ENCODE data around the gene LBHD2. TPM values are rescaled to one million over a fixed set of nuclear protein-coding genes. Genes with fewer than 3 reads are reported as not detected.
A peak's percentile ranks its signal among the peaks of the same experiment; 100 is the strongest.

The LBHD2 gene
- total RNA-seq, 1 donor from 2014 or later = not detected

DNA sequence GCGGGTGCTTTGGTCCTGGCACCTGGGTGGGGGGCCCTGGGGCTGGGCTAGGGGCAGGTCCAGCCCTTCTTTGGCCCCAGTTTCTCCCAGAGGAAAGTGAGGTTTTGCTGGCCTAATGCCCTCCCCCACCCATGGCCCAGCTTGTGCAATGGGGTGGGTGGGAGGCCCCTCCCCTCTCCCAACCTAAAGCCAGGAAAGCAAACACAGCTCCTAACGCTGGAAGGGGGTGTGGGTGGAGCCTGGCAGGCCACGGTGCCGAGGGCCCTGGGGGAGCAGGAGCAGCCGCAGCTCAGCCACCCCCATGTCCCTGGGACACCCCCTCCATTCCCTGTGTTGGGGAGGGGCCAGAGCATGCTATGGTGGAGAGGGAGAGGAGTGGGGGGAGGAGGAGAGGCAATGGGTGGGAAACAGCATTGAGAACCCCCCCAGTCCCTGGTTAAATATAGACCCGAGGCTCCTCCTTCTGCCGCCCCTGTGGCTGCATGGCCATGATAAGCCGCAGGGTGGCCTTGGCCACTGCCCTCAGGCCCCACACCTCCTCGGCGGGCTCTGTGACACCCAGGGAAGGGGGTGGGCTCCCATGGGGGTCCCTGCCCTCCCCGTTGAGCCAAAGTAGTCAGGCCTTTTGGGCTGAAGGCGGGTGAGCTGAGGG is 15.2 kb downstream of the LBHD2 start:
- Histone ChIP-seq H3K27me3 (peaks cover 21% of the 10 kb centered on the region), H3K4me3 (no peak overlapping the region), H3K36me3 (no peaks in the 10 kb centered on the region), H3K4me1 (peaks cover 3 to 7% of the 10 kb centered on the region in 2 donors), H3K27ac (no peak overlapping the region), H3K9me3 (no peaks in the 10 kb centered on the region)
- TF ChIP-seq, protein P1, sequence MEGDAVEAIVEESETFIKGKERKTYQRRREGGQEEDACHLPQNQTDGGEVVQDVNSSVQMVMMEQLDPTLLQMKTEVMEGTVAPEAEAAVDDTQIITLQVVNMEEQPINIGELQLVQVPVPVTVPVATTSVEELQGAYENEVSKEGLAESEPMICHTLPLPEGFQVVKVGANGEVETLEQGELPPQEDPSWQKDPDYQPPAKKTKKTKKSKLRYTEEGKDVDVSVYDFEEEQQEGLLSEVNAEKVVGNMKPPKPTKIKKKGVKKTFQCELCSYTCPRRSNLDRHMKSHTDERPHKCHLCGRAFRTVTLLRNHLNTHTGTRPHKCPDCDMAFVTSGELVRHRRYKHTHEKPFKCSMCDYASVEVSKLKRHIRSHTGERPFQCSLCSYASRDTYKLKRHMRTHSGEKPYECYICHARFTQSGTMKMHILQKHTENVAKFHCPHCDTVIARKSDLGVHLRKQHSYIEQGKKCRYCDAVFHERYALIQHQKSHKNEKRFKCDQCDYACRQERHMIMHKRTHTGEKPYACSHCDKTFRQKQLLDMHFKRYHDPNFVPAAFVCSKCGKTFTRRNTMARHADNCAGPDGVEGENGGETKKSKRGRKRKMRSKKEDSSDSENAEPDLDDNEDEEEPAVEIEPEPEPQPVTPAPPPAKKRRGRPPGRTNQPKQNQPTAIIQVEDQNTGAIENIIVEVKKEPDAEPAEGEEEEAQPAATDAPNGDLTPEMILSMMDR (IDR thresholded peaks at IDR 0.05) = no peak
- no peak for DNase-seq (ENCODE audit: low spot score in 2 of 2)
- intact Hi-C loops (cut with DNase I) = no loop called here

DNA sequence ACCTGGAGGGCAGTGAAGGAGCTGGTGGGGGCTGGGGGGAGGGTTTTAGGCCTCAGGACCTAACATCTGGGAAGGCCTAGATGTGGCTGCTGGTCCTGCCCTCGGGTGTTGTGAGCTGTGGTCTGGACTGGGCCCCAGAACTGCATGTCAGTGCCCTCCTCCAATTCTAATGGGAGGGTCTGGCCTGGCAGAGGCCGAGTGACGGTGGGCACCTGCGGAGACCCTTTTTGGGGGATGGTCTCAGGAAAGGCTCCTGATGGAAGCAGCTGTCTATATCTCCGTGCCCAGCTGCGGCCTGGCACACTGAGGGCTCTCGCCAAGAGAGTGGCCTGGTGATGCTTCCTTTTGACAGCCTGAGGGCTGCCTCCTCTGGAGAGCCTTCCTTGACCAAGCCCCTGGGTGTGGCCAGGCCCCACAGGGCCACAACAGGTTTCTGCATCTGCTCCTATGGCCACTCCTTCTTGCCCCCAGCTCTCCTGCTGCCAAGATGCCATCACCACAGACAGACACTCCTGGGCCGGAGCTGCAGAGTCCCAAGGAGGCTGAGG is 15.8 kb downstream of the LBHD2 start:
- DNase-seq (ENCODE audit: low spot score in 2 of 2) = no peak
- Histone ChIP-seq H3K4me1 (peaks cover 3 to 12% of the 10 kb centered on the region in 2 donors), H3K9me3 (no peaks in the 10 kb centered on the region), H3K4me3 (no peak overlapping the region), H3K27ac (no peak overlapping the region), H3K36me3 (no peaks in the 10 kb centered on the region), H3K27me3 (peaks cover 27% of the 10 kb centered on the region)
- intact Hi-C loops (cut with DNase I) = loop anchor here (10.0 kb wide), 1 partner anchor 405 kb away; no protein-coding TSS in a partner anchor
- TF ChIP-seq, protein P1 (IDR thresholded peaks at IDR 0.05) = no peak

DNA sequence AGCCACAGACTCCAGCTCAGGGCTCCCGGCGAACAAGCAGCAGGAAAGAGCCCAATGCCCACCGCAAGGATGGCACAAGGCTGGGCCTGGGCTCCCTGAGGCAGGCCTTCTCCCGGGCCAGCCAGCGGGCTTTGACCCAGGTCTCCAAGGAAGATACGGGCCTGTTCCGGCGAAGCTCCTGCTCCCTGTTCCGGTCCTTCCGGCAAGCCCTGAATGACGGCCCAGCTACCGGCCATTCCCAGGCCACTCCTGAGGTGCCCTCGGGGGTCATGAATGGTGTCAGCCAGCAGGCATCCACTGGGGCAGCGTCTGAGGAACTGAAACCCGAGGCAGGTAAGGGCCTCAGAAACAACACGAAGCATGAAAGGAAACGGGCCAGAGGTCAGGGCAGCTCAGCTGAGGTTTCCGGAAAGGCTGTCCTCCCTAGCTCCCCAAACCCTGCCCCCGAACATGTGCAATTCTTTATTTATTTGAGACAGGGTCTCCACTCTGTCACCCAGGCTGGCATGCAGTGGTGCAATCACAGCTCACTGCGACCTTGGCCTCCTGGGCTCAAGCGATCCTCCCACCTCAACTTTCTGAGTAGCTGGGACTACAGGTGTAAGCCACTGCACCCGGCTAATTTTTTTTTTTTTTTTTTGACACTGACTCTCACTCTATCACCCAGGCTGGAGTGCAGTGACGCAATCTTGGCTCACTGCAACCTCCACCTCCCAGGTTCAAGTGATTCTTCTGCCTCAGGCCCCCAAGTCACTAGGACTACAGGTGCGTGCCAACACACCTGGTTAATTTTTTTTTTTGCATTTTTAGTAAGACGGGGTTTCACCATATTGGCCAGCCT is 16.5 kb downstream of the LBHD2 start:
- TF ChIP-seq, protein P1 (IDR thresholded peaks at IDR 0.05) = no peak
- DNase-seq (ENCODE audit: low spot score in 2 of 2) = no peak
- no peaks in the 10 kb centered on the region for H3K36me3 ChIP-seq
- no peaks in the 10 kb centered on the region for H3K9me3 ChIP-seq
- H3K27me3 ChIP-seq = peaks cover 28% of the 10 kb centered on the region
- no peak overlapping the region for H3K27ac ChIP-seq
- H3K4me3 ChIP-seq = no peak overlapping the region
- intact Hi-C loops (cut with DNase I) = loop anchor here (10.0 kb wide), 1 partner anchor 406 kb away; no protein-coding TSS in a partner anchor
- peaks cover 3 to 13% of the 10 kb centered on the region in 2 donors for H3K4me1 ChIP-seq

DNA sequence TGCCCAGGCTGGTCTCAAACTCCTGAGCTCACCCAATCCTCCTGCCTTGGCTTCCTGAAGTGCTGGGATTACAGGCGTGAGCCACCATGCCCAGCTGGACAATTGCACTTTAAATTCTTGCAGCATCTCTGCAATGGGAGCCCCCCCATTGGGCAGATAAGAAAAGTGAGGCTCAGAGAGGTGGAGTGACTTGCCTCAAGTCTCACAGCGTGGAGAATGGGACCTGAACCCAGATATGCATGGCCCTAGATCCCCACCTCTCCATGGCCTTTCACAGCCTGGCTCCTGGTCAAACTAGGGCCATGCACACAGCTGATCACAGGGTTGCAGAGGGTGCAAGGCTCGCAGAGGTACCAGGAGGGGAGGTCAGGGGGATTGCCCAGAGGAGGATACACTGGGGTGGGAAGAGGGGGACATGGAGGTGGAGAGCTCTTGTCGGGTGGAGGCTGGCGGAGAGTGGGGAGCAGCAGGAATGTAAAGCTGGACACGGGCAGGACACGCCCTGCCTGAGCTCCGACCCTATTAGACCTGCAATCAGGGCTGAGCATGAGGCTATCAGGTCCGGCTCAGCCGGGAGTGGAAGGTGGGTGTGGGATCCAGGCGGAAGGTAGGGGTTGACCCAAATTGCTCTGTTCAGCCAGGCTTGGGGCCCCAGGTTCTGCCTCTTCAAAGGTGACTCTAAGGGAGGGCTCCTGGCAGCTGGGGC is 17.4 kb downstream of the LBHD2 start:
- H3K4me1 ChIP-seq = peaks cover 3 to 13% of the 10 kb centered on the region in 2 donors
- H3K27ac ChIP-seq = no peak overlapping the region
- intact Hi-C loops (cut with DNase I) = loop anchor here (10.0 kb wide), 1 partner anchor 407 kb away; no protein-coding TSS in a partner anchor
- TF ChIP-seq, protein P1 (IDR thresholded peaks at IDR 0.05) = no peak
- H3K27me3 ChIP-seq = peaks cover 28% of the 10 kb centered on the region
- no peak overlapping the region for H3K4me3 ChIP-seq
- no peak for DNase-seq (ENCODE audit: low spot score in 2 of 2)
- H3K9me3 ChIP-seq = no peaks in the 10 kb centered on the region
- H3K36me3 ChIP-seq = no peaks in the 10 kb centered on the region

DNA sequence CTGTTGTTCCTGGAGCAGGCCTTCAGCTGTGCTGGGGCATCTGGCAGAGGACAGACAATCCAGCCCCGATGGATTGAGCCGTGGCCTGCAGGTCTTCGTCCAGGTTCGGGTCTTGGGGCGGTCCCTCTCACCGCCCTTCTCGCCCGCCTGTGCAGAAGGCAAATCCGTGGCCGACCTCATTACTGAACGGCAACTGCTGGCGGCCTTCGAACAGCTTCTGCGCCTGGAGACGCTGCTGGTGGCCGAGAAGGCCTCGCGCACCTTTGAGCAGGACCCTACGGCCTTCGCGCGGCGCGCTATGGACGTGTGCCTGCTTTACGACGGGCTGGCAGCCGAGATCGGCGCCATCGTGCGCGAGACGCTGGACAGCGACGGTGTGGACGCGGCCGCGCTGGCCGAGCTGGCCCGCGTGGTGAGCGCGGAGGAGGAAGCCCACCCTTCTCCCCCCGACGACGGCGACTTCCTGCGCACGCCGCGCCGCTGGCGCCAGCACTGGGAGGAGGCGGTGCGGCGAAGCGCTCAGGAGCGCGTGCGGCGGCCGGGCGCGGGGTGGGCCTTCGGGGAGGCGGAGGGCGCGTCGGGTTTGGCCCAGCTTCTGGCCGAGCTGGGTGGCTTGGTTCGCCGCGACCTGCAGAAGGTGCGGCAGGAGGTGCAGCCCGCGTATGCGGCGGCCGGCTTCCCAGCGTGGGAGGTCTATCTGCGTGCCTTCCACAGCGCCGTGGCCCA is 18.1 kb downstream of the LBHD2 start:
- H3K27me3 ChIP-seq = peaks cover 28% of the 10 kb centered on the region
- H3K36me3 ChIP-seq = no peaks in the 10 kb centered on the region
- peak overlapping the region; percentile 16 to 30 for H3K4me3 ChIP-seq
- TF ChIP-seq, protein P1 (IDR thresholded peaks at IDR 0.05) = no peak
- H3K27ac ChIP-seq = no peak overlapping the region
- peaks cover 3 to 13% of the 10 kb centered on the region in 2 donors for H3K4me1 ChIP-seq
- intact Hi-C loops (cut with DNase I) = loop anchor here (10.0 kb wide), 1 partner anchor 407 kb away; no protein-coding TSS in a partner anchor
- no peaks in the 10 kb centered on the region for H3K9me3 ChIP-seq
- DNase-seq (ENCODE audit: low spot score in 2 of 2) = no peak
